Suppressor macrophage (primary cell): ENCODE measurements around the gene SMYD5.
"Not testable (repeated sequence)": the region's sequence is repeated elsewhere in the genome, so short reads cannot be mapped to it uniquely, and the experiment has no call there.

Source experiments
- DNase-seq, 4 experiments: peaks; one replicate each; pipeline ENCODE4 v3.0.0-alpha.2; 2020 to 2022

Gene SMYD5

GRCh38 chr2:73260338-73260984 lies 46.4 kb downstream of the SMYD5 start:
- peak; percentile 40 to 69 (median 60) for DNase-seq

GRCh38 chr2:73262108-73262651 lies 48.1 kb downstream of the SMYD5 start:
- no peak for DNase-seq

- not testable (repeated sequence) for DNase-seq
Observed at GRCh38 chr2:73262691-73263429, 48.8 kb downstream of the SMYD5 start.

- no peak for DNase-seq
Observed at GRCh38 chr2:73263540-73264331, 49.7 kb downstream of the SMYD5 start.

- DNase-seq, result no peak
Observed at GRCh38 chr2:73264332-73264606, 50.2 kb downstream of the SMYD5 start.

- no peak for DNase-seq
Observed at GRCh38 chr2:73264783-73265182, 50.7 kb downstream of the SMYD5 start.

- no peak for DNase-seq
Observed at GRCh38 chr2:73265298-73266060, 51.4 kb downstream of the SMYD5 start.

GRCh38 chr2:73266061-73266901 lies 52.2 kb downstream of the SMYD5 start:
- DNase-seq, result no peak

GRCh38 chr2:73267008-73267407 lies 53.0 kb downstream of the SMYD5 start:
- DNase-seq, result no peak

GRCh38 chr2:73268366-73268829 lies 54.4 kb downstream of the SMYD5 start:
- no peak for DNase-seq

GRCh38 chr2:73268830-73269685 lies 55.0 kb downstream of the SMYD5 start:
- peak in 3 of 4 experiments; percentile 24 to 48 (median 32) for DNase-seq

- no peak for DNase-seq
Observed at GRCh38 chr2:73269686-73270465, 55.8 kb downstream of the SMYD5 start.

- no peak for DNase-seq
Observed at GRCh38 chr2:73272270-73272669, 58.2 kb downstream of the SMYD5 start.
